Measurements from ENCODE around the gene PCSK6. TPM values are rescaled to one million over a fixed set of nuclear protein-coding genes. Genes with fewer than 3 reads are reported as not detected.
"Not testable (repeated sequence)": the region's sequence is repeated elsewhere in the genome, so short reads cannot be mapped to it uniquely, and the experiment has no call there.

PCSK6 gene
- total RNA-seq, 4 donors from 2014 or later: 10.6 to 98.2 (median 12.8) TPM

GRCh38 chr15:101378879-101379278, 110.6 kb downstream of the PCSK6 start:
- Histone ChIP-seq H3K4me3 (no peak overlapping the region), H3K36me3 (no peaks in the 10 kb centered on the region), H3K27ac (no peak overlapping the region), H3K4me1 (no peaks in the 10 kb centered on the region), H3K27me3 (no peaks in the 10 kb centered on the region), H3K9me3 (no peaks in the 10 kb centered on the region)
- no peak for DNase-seq
- no peak for TF ChIP-seq CTCF (IDR thresholded peaks at IDR 0.05)
- no peak for TF ChIP-seq POLR2A (IDR thresholded peaks at IDR 0.05)

- Histone ChIP-seq H3K9me3 (no peaks in the 10 kb centered on the region), H3K27ac (no peak overlapping the region), H3K27me3 (no peaks in the 10 kb centered on the region), H3K36me3 (no peaks in the 10 kb centered on the region), H3K4me3 (no peak overlapping the region), H3K4me1 (peaks cover 0 to 2% (median 0%) of the 10 kb centered on the region in 4 donors)
- no peak for DNase-seq
- no peak for TF ChIP-seq POLR2A (IDR thresholded peaks at IDR 0.05)
- TF ChIP-seq CTCF (IDR thresholded peaks at IDR 0.05): no peak
Observed at GRCh38 chr15:101378171-101378755, 111.2 kb downstream of the PCSK6 start.

DNA sequence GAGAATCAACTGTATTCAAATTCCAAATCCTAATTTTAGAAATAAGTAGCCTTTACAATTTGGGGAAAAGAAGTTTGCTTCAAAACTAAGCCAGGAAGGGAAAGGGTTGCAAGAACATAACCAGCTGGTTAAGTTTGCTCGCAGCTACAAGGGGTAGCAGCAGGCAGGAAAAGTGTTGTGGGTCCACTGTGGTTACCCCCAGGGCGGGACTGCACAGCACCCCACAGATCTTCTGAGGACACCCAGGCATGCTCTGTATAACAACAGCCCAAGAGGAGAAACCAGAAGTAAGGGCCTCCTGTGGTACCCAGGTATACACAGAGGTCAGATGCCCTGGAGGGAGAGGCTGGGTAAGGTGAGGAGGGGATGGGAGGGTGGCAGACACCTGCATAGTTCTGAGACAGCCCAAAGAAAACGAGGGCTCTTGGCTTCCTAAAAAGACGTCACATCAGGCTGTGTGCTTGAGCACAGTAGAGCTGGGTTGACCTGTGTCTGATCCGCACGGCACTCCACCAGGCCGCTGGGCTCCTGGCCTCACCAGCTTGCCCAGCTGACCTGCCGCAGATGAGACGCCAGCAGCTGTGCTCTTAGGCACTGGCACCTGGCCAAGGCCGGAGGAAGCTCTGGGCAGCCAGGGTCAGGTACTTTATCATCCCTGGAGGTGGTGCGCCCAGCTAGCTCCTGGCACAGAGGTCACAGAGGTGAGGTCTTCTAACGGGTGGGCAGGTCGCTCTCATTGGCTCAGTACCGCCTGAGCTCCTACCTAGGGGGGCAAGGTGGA, 112.7 kb downstream of the PCSK6 start:
- TF ChIP-seq POLR2A (IDR thresholded peaks at IDR 0.05): no peak
- no peak for TF ChIP-seq CTCF (IDR thresholded peaks at IDR 0.05)
- Histone ChIP-seq H3K4me3 (no peak overlapping the region), H3K36me3 (no peaks in the 10 kb centered on the region), H3K4me1 (peaks cover 0 to 6% (median 0%) of the 10 kb centered on the region in 4 donors), H3K27ac (no peak overlapping the region), H3K9me3 (no peaks in the 10 kb centered on the region), H3K27me3 (no peaks in the 10 kb centered on the region)
- DNase-seq: no peak

GRCh38 chr15:101375006-101375405, 114.5 kb downstream of the PCSK6 start:
- not testable (repeated sequence) for H3K36me3 ChIP-seq, H3K27ac ChIP-seq, H3K4me1 ChIP-seq, H3K4me3 ChIP-seq, H3K27me3 ChIP-seq, DNase-seq, H3K9me3 ChIP-seq

GRCh38 chr15:101374326-101374725, 115.2 kb downstream of the PCSK6 start:
- TF ChIP-seq POLR2A (IDR thresholded peaks at IDR 0.05) (no peak), CTCF (IDR thresholded peaks at IDR 0.05) (no peak)
- Histone ChIP-seq H3K4me3 (no peak overlapping the region), H3K27me3 (no peaks in the 10 kb centered on the region), H3K36me3 (no peaks in the 10 kb centered on the region), H3K27ac (no peak overlapping the region), H3K4me1 (peaks cover 0 to 6% (median 0%) of the 10 kb centered on the region in 4 donors), H3K9me3 (no peaks in the 10 kb centered on the region)
- DNase-seq: no peak

- Histone ChIP-seq H3K27me3 (no peaks in the 10 kb centered on the region), H3K4me3 (no peak overlapping the region), H3K4me1 (peaks cover 0 to 6% (median 0%) of the 10 kb centered on the region in 4 donors), H3K36me3 (no peaks in the 10 kb centered on the region), H3K9me3 (no peaks in the 10 kb centered on the region), H3K27ac (no peak overlapping the region)
- no peak for TF ChIP-seq CTCF (IDR thresholded peaks at IDR 0.05)
- TF ChIP-seq POLR2A (IDR thresholded peaks at IDR 0.05): no peak
- no peak for DNase-seq
Observed at GRCh38 chr15:101373577-101373976, 115.9 kb downstream of the PCSK6 start.

Measured in Peyer's patch (tissue), 4 donors.